Activated gamma-delta T cell treated with Interleukin-2 at 50 U/mL for 16 hours (primary cell): ENCODE results near the gene TSPAN7.

ENCODE experiments used
- DNase-seq: peaks from one replicate; pipeline ENCODE4 v3.0.0-alpha.2; 2020

Gene TSPAN7

DNA sequence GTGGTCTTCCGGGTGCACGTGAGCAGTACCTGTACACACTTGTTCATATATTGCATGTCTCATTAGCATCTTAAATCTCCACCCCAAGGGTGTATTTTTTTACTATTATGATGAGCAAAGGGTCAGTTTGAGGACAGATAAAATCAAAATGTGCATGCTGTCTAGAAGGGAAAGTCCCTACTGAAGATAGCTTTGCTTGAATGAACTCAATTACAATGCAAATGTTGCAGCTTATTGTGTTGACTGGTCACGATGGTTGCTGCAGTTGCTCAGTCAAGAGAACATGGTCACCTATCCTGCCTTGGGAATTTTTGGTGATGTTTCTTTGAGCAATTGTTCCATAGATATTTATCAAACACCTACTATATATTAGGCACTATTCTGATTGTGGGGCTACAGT is 136.1 kb downstream of the TSPAN7 start:
- no peak for DNase-seq

DNA sequence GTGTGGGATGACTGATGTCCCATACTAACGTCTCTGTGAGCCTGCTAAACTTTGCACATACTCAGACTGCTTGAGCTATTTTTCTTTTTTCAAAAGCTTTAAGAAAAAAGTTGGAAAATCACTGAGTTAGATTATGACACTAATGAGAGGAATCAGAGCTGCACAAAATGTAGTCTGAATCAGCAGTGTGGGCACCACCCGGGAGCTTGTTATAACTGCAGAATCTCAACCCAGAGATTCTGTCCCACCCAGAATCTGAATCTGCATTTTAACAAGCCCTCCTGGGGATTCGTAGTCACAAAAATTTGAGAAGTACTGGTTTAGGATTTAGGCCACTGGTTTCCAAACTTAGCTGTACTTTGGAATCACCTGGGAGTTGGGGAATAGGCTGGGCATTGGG is 137.8 kb downstream of the TSPAN7 start:
- no peak for DNase-seq

DNA sequence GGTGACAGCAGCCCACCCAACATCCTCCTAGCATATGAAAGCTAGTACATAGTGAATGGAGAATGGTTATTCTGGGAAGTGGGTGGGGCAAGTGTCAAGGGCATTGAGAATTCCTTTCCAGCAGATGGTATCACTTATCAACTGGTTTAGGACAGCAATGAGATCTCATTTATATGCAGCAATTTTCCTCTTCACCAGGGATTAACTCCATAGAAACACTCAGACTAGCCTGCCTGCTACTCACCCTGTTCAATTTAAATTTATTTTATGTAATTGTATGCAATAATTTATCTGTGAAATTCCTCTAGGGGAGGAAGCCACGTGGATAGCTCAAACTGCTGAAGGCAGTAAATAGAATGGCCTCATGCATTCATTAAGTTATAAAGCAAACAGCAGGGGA is 138.4 kb downstream of the TSPAN7 start:
- DNase-seq = no peak

DNA sequence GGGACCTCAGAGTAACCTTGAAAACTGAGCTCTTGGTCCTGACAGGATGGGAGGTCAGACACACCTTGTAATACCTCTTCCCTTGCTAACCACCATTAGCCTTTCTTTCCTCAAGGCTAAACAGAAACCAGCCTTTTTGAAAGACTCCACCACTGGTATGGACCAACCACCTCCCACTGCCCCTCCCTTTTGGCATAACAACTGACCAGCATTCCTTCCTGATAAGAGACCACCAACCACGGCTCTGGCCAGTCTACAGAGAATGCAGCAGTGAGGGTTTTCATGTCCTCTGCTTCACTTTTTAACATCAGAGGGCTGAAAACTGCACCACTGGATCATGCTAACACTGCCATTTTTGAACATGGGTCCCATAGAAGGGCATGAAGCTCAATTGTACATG is 139.7 kb downstream of the TSPAN7 start:
- DNase-seq = no peak

DNA sequence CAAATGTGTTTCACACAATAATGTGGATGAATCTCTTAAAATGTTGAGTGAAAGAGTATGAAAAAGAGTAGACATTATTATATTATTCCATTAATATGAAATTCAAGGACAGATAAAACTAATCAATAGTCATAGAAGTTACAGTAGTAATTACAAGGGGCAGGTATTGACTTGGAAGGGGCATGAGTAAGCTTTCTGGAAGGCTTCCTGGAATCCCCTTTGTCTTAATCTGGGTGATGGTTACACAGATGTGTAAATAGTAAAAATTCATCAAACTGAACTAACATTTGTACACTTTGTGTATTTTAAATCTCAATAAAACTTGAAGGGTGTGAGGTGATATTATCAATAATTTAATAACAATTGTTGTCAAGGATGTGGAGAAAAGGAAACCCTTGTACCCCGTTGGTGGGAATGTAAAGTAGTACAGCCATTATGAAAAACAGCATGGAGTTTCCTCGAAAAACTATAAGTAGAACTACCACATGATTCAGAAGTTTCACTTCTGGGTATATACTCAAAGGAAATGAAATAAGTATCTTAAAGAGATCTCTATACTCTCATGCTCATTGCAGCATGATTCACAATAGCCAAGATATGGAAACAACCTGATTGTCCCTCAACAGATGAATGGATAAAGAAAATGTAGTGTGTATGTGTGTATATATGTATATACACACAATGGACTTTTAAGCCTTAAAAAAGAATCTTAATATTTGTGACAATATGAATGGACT is 143.0 kb downstream of the TSPAN7 start:
- no peak for DNase-seq

DNA sequence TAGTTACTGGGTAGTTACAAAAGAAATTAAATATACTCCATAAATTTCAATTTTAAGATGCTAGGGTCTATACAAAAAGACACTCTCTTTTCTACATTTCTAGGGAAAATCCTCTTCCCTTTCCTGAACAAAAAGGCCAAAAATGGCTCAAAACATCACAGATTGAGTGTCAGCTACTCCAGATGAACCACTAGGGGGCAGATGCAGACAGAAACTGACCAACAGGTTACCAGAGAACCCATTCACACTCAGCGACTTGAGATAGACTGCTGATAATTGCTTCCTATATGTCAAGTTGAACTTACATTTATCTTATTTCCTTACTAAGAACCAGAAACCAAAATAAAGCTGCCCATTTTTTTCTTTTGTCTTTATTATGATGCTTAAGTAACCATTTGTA is 156.5 kb downstream of the TSPAN7 start:
- DNase-seq = no peak

DNA sequence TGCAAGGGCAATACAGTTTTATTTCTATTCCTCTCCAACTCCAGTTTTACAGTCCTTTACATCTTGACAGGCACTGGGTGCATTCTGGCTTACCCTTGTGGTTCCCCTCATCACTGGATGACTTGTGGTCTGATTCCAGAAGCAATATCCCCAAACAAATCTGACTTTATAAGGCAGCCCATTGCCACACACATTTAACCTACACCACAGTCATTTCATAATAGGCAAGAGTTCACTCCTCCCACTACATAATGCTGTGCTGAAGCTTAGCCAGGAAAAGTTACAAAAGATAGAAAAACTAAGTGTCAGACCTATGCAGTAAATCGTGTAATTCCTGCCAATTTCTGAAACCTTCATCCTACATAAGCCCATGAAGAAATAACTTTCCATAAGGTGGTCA is 157.0 kb downstream of the TSPAN7 start:
- no peak for DNase-seq

DNA sequence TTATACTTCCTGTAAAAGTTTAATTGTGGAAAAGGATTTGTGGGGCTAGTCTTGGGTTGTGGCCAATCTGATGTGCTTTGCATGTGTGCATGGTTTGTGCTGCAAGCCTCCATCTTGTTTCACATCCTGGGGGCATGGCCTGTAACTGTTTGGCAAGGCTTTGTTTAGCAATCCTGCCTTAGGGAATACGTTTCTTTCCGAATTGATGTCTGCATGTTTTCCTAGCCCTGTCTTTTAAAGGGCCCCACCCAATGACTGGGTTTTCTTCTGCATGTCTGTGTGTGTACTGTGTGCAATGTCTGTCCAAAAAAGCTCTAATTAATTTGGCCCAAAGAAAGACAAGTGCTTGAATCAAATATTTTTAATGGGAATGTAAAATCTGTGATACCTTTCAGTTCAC is 165.3 kb downstream of the TSPAN7 start:
- DNase-seq = no peak

DNA sequence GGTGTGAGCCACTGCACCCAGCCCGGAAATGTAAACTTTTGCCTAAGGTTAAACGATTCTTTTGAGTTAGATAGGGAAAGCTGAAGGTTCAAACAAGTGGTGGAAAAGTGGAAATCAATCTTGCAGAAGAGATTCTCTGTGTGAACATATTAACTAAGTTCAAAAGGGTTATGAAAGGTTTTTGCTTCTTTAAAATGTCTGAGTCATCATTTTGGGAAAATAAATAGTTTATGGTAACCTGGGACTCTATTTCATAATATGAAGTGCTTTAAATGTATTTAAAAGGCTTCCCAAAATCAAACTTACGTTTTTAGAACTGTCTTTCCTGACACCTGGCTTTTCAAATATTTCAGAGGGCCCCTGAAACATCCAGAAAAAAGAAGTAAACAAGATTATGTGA is 166.3 kb downstream of the TSPAN7 start:
- DNase-seq = no peak

DNA sequence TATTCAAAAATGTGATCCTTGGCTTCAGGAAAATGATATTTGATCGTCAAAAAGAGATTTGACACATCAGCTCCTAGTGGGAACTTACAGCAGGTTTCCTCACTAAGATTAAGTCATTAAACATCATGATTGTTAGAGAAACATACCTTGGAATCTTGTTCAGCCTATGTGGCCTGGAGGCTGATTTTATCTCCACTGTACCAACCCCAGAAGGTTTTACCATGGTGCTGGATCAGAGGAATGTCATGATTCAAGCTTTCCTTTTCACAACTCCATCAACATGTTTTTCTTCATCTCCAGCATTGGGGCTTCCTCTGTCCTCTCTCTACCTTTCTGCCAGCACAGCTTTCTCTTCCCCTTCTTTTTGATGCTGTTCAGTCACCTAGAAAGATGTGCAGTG is 171.5 kb downstream of the TSPAN7 start:
- no peak for DNase-seq
